ENCODE data around the gene GRPEL1.

DNA sequence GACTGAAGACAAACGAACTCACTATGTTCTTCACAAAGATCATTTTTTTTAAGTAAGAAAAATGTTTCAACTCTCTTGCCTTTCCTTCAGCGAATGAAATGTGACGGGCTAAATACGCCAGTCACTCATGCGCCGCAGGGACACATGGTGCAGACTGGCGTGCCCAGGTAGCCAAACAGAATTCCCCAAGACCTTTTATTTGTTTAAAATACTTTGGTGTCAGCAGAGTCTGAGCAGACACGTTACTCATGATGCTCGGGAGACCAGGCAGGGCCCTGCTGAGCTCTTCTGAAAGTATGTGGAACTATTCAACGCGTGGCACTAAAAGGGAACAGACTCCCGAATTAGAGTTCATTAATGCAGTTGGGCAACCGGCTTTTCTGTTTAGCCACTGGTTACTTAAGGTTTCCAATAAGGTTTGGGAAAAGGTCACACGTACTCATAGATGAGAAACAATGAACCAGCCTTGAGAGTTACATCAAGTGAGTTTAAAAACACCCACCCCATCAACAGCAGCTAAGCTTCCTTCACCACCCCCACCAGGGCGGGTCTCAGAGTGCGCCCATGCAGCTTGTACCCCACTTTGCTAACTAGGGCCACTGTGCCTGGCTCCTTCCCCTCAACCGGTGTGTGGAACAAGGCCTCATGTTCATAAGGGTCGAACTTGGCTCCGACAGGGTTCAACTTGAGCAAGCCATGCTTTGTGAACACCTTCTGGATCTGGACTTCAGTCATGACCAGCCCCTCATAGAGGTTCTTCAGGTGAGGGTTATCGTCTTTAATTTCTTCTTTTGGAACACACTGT is 7.3 kb downstream of the GRPEL1 start:
- TF ChIP-seq, protein P1, sequence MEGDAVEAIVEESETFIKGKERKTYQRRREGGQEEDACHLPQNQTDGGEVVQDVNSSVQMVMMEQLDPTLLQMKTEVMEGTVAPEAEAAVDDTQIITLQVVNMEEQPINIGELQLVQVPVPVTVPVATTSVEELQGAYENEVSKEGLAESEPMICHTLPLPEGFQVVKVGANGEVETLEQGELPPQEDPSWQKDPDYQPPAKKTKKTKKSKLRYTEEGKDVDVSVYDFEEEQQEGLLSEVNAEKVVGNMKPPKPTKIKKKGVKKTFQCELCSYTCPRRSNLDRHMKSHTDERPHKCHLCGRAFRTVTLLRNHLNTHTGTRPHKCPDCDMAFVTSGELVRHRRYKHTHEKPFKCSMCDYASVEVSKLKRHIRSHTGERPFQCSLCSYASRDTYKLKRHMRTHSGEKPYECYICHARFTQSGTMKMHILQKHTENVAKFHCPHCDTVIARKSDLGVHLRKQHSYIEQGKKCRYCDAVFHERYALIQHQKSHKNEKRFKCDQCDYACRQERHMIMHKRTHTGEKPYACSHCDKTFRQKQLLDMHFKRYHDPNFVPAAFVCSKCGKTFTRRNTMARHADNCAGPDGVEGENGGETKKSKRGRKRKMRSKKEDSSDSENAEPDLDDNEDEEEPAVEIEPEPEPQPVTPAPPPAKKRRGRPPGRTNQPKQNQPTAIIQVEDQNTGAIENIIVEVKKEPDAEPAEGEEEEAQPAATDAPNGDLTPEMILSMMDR (IDR thresholded peaks at IDR 0.05) = no peak
- TF ChIP-seq POLR2A (IDR thresholded peaks at IDR 0.05) = no peak
